ENCODE measurements around the gene NIM1K.

DNA sequence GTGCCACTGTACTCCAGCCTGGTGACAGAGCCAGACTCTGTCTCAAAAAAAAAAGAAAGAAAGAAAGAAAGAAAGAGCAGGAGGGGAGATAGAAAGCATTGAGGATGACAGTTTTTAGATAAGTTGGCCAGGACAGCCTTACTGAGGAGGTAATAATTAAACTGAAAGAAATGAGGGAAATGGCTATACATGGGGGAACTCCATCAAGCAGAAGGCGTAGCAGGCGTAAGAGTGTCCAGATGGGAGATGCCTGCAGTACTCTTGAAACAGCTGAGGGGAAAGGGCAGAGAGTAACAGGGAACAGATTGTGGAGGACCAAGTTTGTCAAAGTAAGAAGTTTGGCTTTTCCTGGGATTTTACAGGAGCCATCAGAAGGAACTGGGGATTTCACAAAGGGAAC, 63.7 kb downstream of the NIM1K start:
- TF ChIP-seq, protein P1, sequence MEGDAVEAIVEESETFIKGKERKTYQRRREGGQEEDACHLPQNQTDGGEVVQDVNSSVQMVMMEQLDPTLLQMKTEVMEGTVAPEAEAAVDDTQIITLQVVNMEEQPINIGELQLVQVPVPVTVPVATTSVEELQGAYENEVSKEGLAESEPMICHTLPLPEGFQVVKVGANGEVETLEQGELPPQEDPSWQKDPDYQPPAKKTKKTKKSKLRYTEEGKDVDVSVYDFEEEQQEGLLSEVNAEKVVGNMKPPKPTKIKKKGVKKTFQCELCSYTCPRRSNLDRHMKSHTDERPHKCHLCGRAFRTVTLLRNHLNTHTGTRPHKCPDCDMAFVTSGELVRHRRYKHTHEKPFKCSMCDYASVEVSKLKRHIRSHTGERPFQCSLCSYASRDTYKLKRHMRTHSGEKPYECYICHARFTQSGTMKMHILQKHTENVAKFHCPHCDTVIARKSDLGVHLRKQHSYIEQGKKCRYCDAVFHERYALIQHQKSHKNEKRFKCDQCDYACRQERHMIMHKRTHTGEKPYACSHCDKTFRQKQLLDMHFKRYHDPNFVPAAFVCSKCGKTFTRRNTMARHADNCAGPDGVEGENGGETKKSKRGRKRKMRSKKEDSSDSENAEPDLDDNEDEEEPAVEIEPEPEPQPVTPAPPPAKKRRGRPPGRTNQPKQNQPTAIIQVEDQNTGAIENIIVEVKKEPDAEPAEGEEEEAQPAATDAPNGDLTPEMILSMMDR (IDR thresholded peaks at IDR 0.05), result no peak
- no peak for TF ChIP-seq EZH2 (IDR thresholded peaks at IDR 0.05; ENCODE audit: borderline replicate concordance, insufficient read depth, low read depth, low read length, poor library complexity, severe bottlenecking)
